HG02885 (cell line): ENCODE measurements around the gene PTPRN.
"Not testable (repeated sequence)": the region's sequence is repeated elsewhere in the genome, so short reads cannot be mapped to it uniquely, and the experiment has no call there.

Source experiments
- ATAC-seq: cut with Tn5 transposase; IDR thresholded peaks from one replicate; pipeline ENCODE4 v1.9.1; 2021; ENCODE audit warnings: mild to moderate bottlenecking; ENCODE audit not compliant: unreplicated experiment, poor library complexity

PTPRN gene

DNA sequence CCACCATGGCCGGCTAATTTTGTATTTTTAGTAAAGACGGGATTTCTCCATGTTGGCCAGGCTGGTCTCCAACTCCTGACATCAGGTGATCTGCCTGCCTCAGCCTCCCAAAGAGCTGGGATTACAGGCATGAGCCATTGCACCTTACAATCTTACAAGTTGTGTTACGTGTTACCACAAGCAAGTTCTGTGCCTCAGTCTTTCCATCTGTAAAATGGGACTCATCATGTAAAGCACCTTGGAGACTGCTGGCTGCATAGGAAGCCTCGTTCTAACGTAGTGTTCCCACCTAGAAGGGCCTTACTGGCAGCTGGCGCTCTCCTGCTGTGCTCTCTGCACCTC lies 20.0 kb downstream of the PTPRN start:
- ATAC-seq = no peak

DNA sequence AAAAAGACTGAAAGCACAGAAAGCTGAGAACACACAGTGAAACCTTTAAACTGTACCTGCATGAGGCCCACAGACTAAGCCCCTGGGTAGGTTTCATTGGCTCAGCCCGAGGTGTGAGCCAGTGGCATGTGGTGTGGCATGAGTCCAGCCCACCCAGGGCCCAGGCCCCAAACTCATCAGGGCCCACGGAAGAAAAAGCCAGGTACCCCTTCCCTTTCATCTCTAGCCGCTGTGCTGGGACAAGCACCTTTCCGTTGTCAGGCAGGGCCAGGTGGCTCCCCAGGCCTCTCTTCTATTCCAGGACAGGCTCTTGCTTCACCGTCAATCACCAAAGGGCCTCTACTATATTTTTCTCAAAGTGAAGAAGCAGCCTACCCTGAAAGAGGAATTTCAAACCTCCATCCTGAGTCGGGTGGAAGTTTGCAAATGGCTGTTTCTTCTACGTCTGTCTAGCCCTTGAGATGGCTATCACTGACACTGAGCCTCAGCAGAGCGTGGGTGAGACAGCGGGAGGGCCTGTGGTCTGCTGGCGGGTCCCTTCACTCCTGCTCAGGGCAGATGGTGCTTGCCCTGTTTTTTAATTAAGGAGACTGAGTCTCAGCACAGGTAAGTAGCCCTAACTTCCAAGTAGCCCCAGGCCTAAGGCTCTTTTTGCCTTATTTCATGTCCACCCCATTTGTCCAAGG lies 21.5 kb downstream of the PTPRN start:
- no peak for ATAC-seq

DNA sequence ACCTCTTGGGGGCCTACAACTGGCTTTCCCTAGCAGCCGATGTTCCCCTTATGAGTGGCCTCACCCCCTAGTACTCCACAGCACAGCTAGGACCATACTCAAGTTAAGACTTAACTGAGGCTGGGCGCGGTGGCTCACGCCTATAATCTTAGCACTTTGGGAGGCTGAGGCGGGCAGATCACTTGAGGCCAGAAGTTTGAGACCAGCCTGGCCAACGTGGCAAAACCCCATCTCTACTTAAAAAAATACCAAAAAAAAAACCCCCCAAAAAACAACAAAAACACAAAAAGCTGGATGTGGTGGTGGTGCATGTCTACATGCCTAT lies 22.1 kb downstream of the PTPRN start:
- ATAC-seq = not testable (repeated sequence)

GRCh38 chr2:219286436-219287115 lies 22.6 kb downstream of the PTPRN start:
- ATAC-seq = no peak

- no peak for ATAC-seq
Observed at GRCh38 chr2:219285894-219286425, 23.2 kb downstream of the PTPRN start.

GRCh38 chr2:219285373-219285735 lies 23.8 kb downstream of the PTPRN start:
- no peak for ATAC-seq

- ATAC-seq = no peak
Observed at GRCh38 chr2:219284501-219285372, 24.5 kb downstream of the PTPRN start.

DNA sequence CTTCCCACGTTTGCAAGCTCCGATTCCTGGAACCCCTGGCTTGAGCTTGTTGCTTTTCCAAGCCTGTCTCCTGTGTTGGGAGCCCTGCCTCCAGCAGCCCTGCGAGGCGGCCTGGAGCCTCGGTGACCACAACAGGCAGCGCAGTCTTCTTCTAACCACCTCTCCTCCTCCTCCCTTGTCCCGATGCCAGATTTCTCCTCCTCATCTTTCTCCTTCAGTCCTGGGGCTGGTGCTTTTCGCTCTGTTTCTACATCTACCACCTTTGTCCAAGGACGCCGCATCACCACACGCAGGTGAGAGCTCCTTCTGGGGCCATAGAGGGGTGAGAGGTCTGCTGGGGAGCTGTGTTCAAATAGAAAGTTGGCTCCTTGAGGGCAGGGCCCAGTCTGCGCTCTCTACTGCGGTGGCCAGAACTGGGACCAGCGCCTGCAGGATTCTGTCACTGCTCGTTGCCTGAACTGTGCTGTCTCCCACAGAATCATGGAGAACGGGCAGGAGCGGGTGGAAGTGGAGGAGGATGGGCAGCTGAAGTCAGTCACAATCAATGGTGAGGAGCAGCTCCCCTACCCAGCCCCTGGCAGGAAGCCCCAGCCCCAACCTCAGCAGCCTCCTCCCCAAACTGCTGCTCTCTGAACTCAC lies 26.1 kb downstream of the PTPRN start:
- ATAC-seq = no peak

DNA sequence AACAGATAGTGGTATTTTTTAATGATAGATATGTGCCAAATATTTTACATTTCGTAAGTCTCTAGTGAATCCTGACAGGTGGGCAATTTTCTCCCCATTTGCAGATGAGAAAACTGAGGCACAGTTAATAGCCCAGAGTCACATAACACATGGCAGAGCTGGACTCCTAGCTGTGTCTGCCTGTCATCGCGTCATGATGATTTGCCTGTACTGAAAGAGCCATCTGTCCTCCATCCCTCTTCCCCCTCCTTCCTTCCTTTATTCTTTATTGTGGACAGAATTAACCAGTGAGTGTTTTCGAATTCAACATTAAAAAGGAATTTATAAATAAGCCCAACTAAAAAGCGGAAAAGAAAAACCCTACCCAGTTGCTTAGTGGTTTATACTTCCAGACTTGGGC lies 26.8 kb downstream of the PTPRN start:
- ATAC-seq = no peak

GRCh38 chr2:219281588-219281987 lies 27.6 kb downstream of the PTPRN start:
- ATAC-seq = no peak

DNA sequence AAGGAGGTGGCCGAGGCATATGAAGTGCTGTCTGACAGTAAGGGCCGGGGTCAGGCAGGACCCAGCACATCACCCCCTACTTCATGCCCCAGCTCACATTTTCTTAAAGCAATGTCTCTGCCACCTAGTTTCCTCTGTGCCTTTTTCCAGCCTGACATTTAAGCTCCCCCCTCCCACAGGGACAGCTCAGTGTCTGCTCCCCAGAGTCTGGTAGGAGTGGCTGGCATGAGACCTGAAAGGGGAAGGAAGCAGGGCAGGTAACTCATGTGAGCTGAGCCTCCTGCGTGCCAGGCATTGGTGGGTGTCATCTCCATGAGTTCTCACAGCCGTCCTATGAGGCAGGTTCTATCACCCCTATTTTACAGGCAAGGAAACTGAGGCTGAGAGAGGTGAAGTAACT lies 28.6 kb downstream of the PTPRN start:
- no peak for ATAC-seq

GRCh38 chr2:219279916-219280516 lies 29.2 kb downstream of the PTPRN start:
- no peak for ATAC-seq

GRCh38 chr2:219279151-219279915 lies 29.9 kb downstream of the PTPRN start, which contains the start of gene DNAJB2:
DNAJB2 (plus strand) TSS chr2:219279366; CDS start chr2:219279834, 468 bp downstream.
- peak; percentile 85 for ATAC-seq

- no peak for ATAC-seq
Observed at GRCh38 chr2:219278655-219279150, 30.5 kb downstream of the PTPRN start.

- ATAC-seq = peak; percentile 33
Observed at GRCh38 chr2:219277703-219278654, 31.2 kb downstream of the PTPRN start.

GRCh38 chr2:219274361-219274921 lies 34.8 kb downstream of the PTPRN start:
- no peak for ATAC-seq

- ATAC-seq = no peak
Observed at GRCh38 chr2:219273937-219274336, 35.3 kb downstream of the PTPRN start.

GRCh38 chr2:219272995-219273394 lies 36.2 kb downstream of the PTPRN start:
- ATAC-seq = no peak
